H9 (cell line): Measurements from ENCODE around the gene CEP170B. TPM values are rescaled to one million over a fixed set of nuclear protein-coding genes. Genes with fewer than 3 reads are reported as not detected.

ENCODE experiments used
- DNase-seq: peaks from one replicate; pipeline ENCODE4 v3.0.0-alpha.2; 2017
- H2AFZ ChIP-seq: one replicate; pipeline ENCODE4 v1.6.1; 2013; ENCODE audit warnings: mild to moderate bottlenecking, low read length, control low read depth, moderate library complexity
- H2AK5ac ChIP-seq: 2 replicates; pipeline ENCODE4 v1.6.1; 2013; ENCODE audit warnings: low read length, control low read depth, mixed read lengths; ENCODE audit not compliant: insufficient read length
- H2BK120ac ChIP-seq: one replicate; pipeline ENCODE4 v1.6.1; 2013; ENCODE audit warnings: low read depth, mild to moderate bottlenecking, low read length, control low read depth, inconsistent platforms; ENCODE audit not compliant: poor library complexity, severe bottlenecking
- H2BK12ac ChIP-seq: 2 replicates; pipeline ENCODE4 v1.6.1; 2013; ENCODE audit warnings: low read length, control low read depth, mixed read lengths, low read depth; ENCODE audit not compliant: insufficient read length
- H2BK15ac ChIP-seq: 2 replicates; pipeline ENCODE4 v1.6.1; 2013; ENCODE audit warnings: low read depth, low read length, control low read depth
- H2BK20ac ChIP-seq: one replicate; pipeline ENCODE4 v1.6.1; 2013; ENCODE audit warnings: low read depth, mild to moderate bottlenecking, low read length, control low read depth, inconsistent platforms; ENCODE audit not compliant: poor library complexity, severe bottlenecking
- H2BK5ac ChIP-seq: 2 replicates; pipeline ENCODE4 v1.6.1; 2013; ENCODE audit warnings: low read length, control low read depth, mixed read lengths; ENCODE audit not compliant: insufficient read length
- H3K14ac ChIP-seq: 2 replicates; pipeline ENCODE4 v1.6.1; 2013; ENCODE audit warnings: low read length, control low read depth; ENCODE audit not compliant: insufficient read depth
- H3K18ac ChIP-seq: 2 replicates; pipeline ENCODE4 v1.6.1; 2013; ENCODE audit warnings: low read depth, mild to moderate bottlenecking, mixed read lengths, low read length, control low read depth; ENCODE audit not compliant: insufficient read length
- H3K23ac ChIP-seq: 2 replicates; pipeline ENCODE4 v1.6.1; 2013; ENCODE audit warnings: low read length, control low read depth, mixed read lengths, low read depth; ENCODE audit not compliant: insufficient read length
- H3K23me2 ChIP-seq: 2 replicates; pipeline ENCODE4 v1.6.1; 2013; ENCODE audit warnings: low read depth, mild to moderate bottlenecking, mixed read lengths, low read length, control low read depth; ENCODE audit not compliant: insufficient read length, poor library complexity, severe bottlenecking
- H3K27ac ChIP-seq: 2 replicates; pipeline ENCODE4 v1.5.1; 2013; ENCODE audit warnings: low read length, control low read depth, mixed read lengths, low read depth; ENCODE audit not compliant: insufficient read length
- H3K27me3 ChIP-seq: 2 replicates; pipeline ENCODE4 v1.6.1; 2013; ENCODE audit warnings: low read length, control low read depth, inconsistent platforms; ENCODE audit not compliant: insufficient read depth
- H3K4ac ChIP-seq: 2 replicates; pipeline ENCODE4 v1.6.1; 2013; ENCODE audit warnings: low read depth, mild to moderate bottlenecking, control low read depth, inconsistent platforms, low read length, moderate library complexity
- H3K4me1 ChIP-seq: 2 replicates; pipeline ENCODE4 v1.6.1; 2013; ENCODE audit warnings: low read length, control low read depth, inconsistent platforms; ENCODE audit not compliant: insufficient read depth
- H3K4me2 ChIP-seq: 2 replicates; pipeline ENCODE4 v1.6.1; 2013; ENCODE audit warnings: low read length, control low read depth, mixed read lengths; ENCODE audit not compliant: insufficient read length, insufficient read depth
- H3K56ac ChIP-seq: 2 replicates; pipeline ENCODE4 v1.6.1; 2013; ENCODE audit warnings: low read depth, mild to moderate bottlenecking, mixed read lengths, low read length, control low read depth; ENCODE audit not compliant: insufficient read length
- H3K79me1 ChIP-seq: 2 replicates; pipeline ENCODE4 v1.6.1; 2013; ENCODE audit warnings: low read depth, mild to moderate bottlenecking, moderate library complexity, low read length, control low read depth, inconsistent platforms; ENCODE audit not compliant: insufficient read depth, poor library complexity, severe bottlenecking
- H3K79me2 ChIP-seq: 2 replicates; pipeline ENCODE4 v1.6.1; 2013; ENCODE audit warnings: low read length, control low read depth, inconsistent platforms; ENCODE audit not compliant: insufficient read depth
- H3K9ac ChIP-seq: 2 replicates; pipeline ENCODE4 v1.6.1; 2013; ENCODE audit warnings: low read length, control low read depth, mixed read lengths; ENCODE audit not compliant: insufficient read length; ENCODE audit errors: extremely low read depth
- H3K9me3 ChIP-seq: one replicate; pipeline ENCODE4 v1.6.1; 2013; ENCODE audit warnings: low read depth, low read length, inconsistent platforms; ENCODE audit not compliant: control insufficient read depth
- H3T11ph ChIP-seq: one replicate; pipeline ENCODE4 v1.6.1; 2013; ENCODE audit warnings: mild to moderate bottlenecking, low read length, control low read depth, inconsistent platforms
- H4K20me1 ChIP-seq: one replicate; pipeline ENCODE4 v1.6.1; 2013; ENCODE audit not compliant: control insufficient read depth, insufficient read length, insufficient read depth
- H4K5ac ChIP-seq: 2 replicates; pipeline ENCODE4 v1.6.1; 2013; ENCODE audit warnings: low read depth, mild to moderate bottlenecking, mixed read lengths, low read length, control low read depth; ENCODE audit not compliant: insufficient read length
- H4K8ac ChIP-seq: replicated peaks from 2 replicates; pipeline ENCODE4 v1.6.1; 2013; ENCODE audit warnings: low read length, control low read depth, mixed read lengths, low read depth; ENCODE audit not compliant: insufficient read length
- H4K91ac ChIP-seq: 2 replicates; pipeline ENCODE4 v1.6.1; 2013; ENCODE audit warnings: low read depth, mild to moderate bottlenecking, moderate library complexity, mixed read lengths, low read length, control low read depth; ENCODE audit not compliant: insufficient read length
- H3K27ac Mint-ChIP-seq, 3 experiments: 2 replicates in 2 of 3; 3 replicates in 1 of 3; pipeline ENCODE4 v1.8.0; 2020 to 2021; ENCODE audit warnings: mixed read lengths in 3 of 3, mild to moderate bottlenecking in 1 of 3, moderate library complexity in 1 of 3
- H3K27me3 Mint-ChIP-seq: 2 replicates; pipeline ENCODE4 v1.8.0; 2021; ENCODE audit warnings: low read depth, mild to moderate bottlenecking, moderate library complexity, mixed read lengths
- H3K36me3 Mint-ChIP-seq, 3 experiments: 2 replicates in 2 of 3; 3 replicates in 1 of 3; pipeline ENCODE4 v1.8.0; 2020 to 2021; ENCODE audit warnings: low read depth in 3 of 3, mixed read lengths in 3 of 3; ENCODE audit not compliant: insufficient read depth in 1 of 3
- H3K4me1 Mint-ChIP-seq, 2 experiments: 2 replicates each; pipeline ENCODE4 v1.8.0; 2020; ENCODE audit warnings: mixed read lengths in 2 of 2
- H3K4me3 Mint-ChIP-seq, 2 experiments: 2 replicates in 1 of 2; 3 replicates in 1 of 2; pipeline ENCODE4 v1.8.0; 2020 to 2021; ENCODE audit warnings: mild to moderate bottlenecking in 2 of 2, mixed read lengths in 2 of 2, moderate library complexity in 1 of 2
- H3K9me3 Mint-ChIP-seq, 2 experiments: 2 replicates in 1 of 2; 3 replicates in 1 of 2; pipeline ENCODE4 v1.8.0; 2020; ENCODE audit warnings: mild to moderate bottlenecking in 2 of 2, mixed read lengths in 2 of 2, moderate library complexity in 1 of 2
- WGBS: extraction: QIAGEN DNeasy Blood & Tissue Kit; methylation state at CpG from one replicate; pipeline ENCODE4 v1.1.7; 2013; ENCODE audit warnings: missing lambda C conversion rate, low lambda C conversion rate, mixed read lengths; ENCODE audit not compliant: insufficient read length; ENCODE audit errors: extremely low coverage; 5-methylcytosine and 5-hydroxymethylcytosine counted together
- total RNA-seq: library from RNA; stranded (reverse); gene quantifications from 2 replicates; pipeline ENCODE4 v1.2.1, GENCODE V29; 2021
- TF ChIP-seq, protein P1 (sequence below): fragments of 200-600 bp; sonication (generic); conservative IDR thresholded peaks from 3 replicates; pipeline ENCODE4 v1.8.0; 2021; ENCODE audit warnings: antibody characterized with exemption, mild to moderate bottlenecking

Gene CEP170B
- total RNA-seq, 1 experiment from 2014 or later, result 28.8 TPM

DNA sequence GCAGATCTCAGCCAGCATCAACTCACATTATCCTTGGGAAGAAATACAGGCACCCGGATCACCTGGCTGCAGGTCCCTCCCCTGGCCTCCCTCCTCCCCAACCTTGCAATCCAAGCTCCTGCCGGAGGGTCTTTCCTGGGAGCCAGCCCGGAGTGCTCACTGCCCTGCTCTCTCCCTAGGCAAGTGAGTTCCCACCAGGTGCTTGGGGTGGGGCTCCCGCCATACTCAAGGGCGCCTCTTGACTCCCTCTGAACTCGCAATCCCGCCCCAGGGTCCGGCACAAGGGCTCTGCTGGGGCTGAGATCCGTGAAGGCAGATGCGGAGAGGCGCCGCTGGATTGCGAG is 1.2 kb upstream of the CEP170B start:
- Histone ChIP-seq H2BK15ac (no peak overlapping the region), H2AFZ (no peak overlapping the region), H2BK12ac (no peak overlapping the region), H3K27ac (no peak overlapping the region), H4K91ac (no peak overlapping the region), H3T11ph (no peak overlapping the region), H4K8ac (no peak overlapping the region), H3K4ac (no peak overlapping the region), H3K79me1 (no peaks in the 10 kb centered on the region), H3K4me1 (peaks cover 4% of the 10 kb centered on the region; the same call in 1 of the 2 replicates), H3K56ac (no peak overlapping the region), H4K20me1 (no peaks in the 10 kb centered on the region), H3K14ac (no peak overlapping the region), H3K18ac (no peak overlapping the region), H2BK20ac (no peak overlapping the region), H3K79me2 (peaks cover 13% of the 10 kb centered on the region; the same call in 1 of the 2 replicates), H3K23me2 (peaks cover 15% of the 10 kb centered on the region), H4K5ac (no peak overlapping the region), H2BK5ac (no peak overlapping the region), H3K4me2 (peak overlapping the region; percentile 51), H3K9me3 (no peaks in the 10 kb centered on the region), H2BK120ac (no peak overlapping the region), H3K27me3 (no peaks in the 10 kb centered on the region), H3K9ac (no peak overlapping the region), H2AK5ac (no peak overlapping the region), H3K23ac (no peak overlapping the region)
- TF ChIP-seq, protein P1, sequence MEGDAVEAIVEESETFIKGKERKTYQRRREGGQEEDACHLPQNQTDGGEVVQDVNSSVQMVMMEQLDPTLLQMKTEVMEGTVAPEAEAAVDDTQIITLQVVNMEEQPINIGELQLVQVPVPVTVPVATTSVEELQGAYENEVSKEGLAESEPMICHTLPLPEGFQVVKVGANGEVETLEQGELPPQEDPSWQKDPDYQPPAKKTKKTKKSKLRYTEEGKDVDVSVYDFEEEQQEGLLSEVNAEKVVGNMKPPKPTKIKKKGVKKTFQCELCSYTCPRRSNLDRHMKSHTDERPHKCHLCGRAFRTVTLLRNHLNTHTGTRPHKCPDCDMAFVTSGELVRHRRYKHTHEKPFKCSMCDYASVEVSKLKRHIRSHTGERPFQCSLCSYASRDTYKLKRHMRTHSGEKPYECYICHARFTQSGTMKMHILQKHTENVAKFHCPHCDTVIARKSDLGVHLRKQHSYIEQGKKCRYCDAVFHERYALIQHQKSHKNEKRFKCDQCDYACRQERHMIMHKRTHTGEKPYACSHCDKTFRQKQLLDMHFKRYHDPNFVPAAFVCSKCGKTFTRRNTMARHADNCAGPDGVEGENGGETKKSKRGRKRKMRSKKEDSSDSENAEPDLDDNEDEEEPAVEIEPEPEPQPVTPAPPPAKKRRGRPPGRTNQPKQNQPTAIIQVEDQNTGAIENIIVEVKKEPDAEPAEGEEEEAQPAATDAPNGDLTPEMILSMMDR, result no peak
- no peaks in the 10 kb centered on the region; the same call in none of the 2 replicates for H3K27me3 Mint-ChIP-seq
- peaks cover 6 to 17% of the 10 kb centered on the region in 2 experiments for H3K4me1 Mint-ChIP-seq
- H3K27ac Mint-ChIP-seq, result no peak overlapping the region; a peak in 1 of 7 replicates
- no CpG with 5 or more reads among the region's 13 CpGs for WGBS
- peak overlapping the region; percentile 86 to 96 for H3K4me3 Mint-ChIP-seq
- H3K36me3 Mint-ChIP-seq, result peaks cover 0 to 4% (median 2%) of the 10 kb centered on the region in 3 experiments; a peak in 3 of 7 replicates
- no peak for DNase-seq
- no peaks in the 10 kb centered on the region for H3K9me3 Mint-ChIP-seq
